ENCODE data around the gene ACTG1. TPM values are rescaled to one million over a fixed set of nuclear protein-coding genes. Genes with fewer than 3 reads are reported as not detected.

ACTG1 gene
- total and polyA plus RNA-seq, 2 of the 13 experiments (the other 11 are each of a cell fraction or from before 2014, with no cell fraction given) = 973 to 1,138 TPM

GRCh38 chr17:81488276-81488860 lies 24.2 kb downstream of the ACTG1 start (continued):
- no peak for TF ChIP-seq ZNF773 (CRISPR knock-in tag; IDR thresholded peaks at IDR 0.05; ENCODE audit: borderline replicate concordance)
- TF ChIP-seq SCMH1 (CRISPR knock-in tag; IDR thresholded peaks at IDR 0.05; ENCODE audit: borderline replicate concordance) = no peak
- TF ChIP-seq SKI (IDR thresholded peaks at IDR 0.05; ENCODE audit: partially characterized antibody) = no peak
- TF ChIP-seq ZNF589 (CRISPR knock-in tag; conservative IDR thresholded peaks at IDR 0.05) = no peak
- no peak for TF ChIP-seq ZNF749 (CRISPR knock-in tag; IDR thresholded peaks at IDR 0.05; ENCODE audit: borderline replicate concordance)
- peak; percentile 83 for TF ChIP-seq AGO2 (optimal IDR thresholded peaks at IDR 0.05; ENCODE audit: low read depth, low read length)
- TF ChIP-seq PHB2 (IDR thresholded peaks at IDR 0.05; ENCODE audit: partially characterized antibody) = no peak
- no peak for TF ChIP-seq SIN3A (IDR thresholded peaks at IDR 0.05; ENCODE audit: borderline replicate concordance, low read depth, low read length)
- no peak for TF ChIP-seq CEBPZ (IDR thresholded peaks at IDR 0.05; ENCODE audit: low read length)
- 0 out of 2 replicates have a peak, but pooled peaks have one; percentile 7 for TF ChIP-seq PRDM15 (CRISPR knock-in tag; IDR thresholded peaks at IDR 0.05)
- no peak for TF ChIP-seq GLI4 (CRISPR knock-in tag; IDR thresholded peaks at IDR 0.05; ENCODE audit: borderline replicate concordance)
- TF ChIP-seq ZBTB43 (CRISPR knock-in tag; conservative IDR thresholded peaks at IDR 0.05) = no peak
- peak; percentile 59; the same call in 1 of the 2 replicates for TF ChIP-seq NFATC3 (CRISPR knock-in tag; IDR thresholded peaks at IDR 0.05)
- no peak for TF ChIP-seq ARNTL (CRISPR knock-in tag; IDR thresholded peaks at IDR 0.05)
- TF ChIP-seq ZSCAN12 (CRISPR knock-in tag; IDR thresholded peaks at IDR 0.05) = no peak
- no peak for TF ChIP-seq ZNF552 (CRISPR knock-in tag; IDR thresholded peaks at IDR 0.05; ENCODE audit: borderline replicate concordance)
- 0 out of 2 replicates have a peak, but pooled peaks have one; percentile 15 for TF ChIP-seq ZNF567 (CRISPR knock-in tag; IDR thresholded peaks at IDR 0.05; ENCODE audit: borderline replicate concordance)
- TF ChIP-seq RFX1 (IDR thresholded peaks at IDR 0.05) = no peak
- no peak for TF ChIP-seq ZNF577 (CRISPR knock-in tag; IDR thresholded peaks at IDR 0.05; ENCODE audit: borderline replicate concordance, low read depth)
- TF ChIP-seq ZBTB7B (CRISPR knock-in tag; IDR thresholded peaks at IDR 0.05) = peak; percentile 58; the same call in 1 of the 2 replicates
- peak; percentile 5; the same call in 1 of the 2 replicates for TF ChIP-seq KDM2A (CRISPR knock-in tag; IDR thresholded peaks at IDR 0.05; ENCODE audit: borderline replicate concordance, low read depth)
